ENCODE measurements around the gene SMAP1. TPM values are rescaled to one million over a fixed set of nuclear protein-coding genes. Genes with fewer than 3 reads are reported as not detected.

Gene SMAP1
- total and polyA plus RNA-seq, 9 of the 15 experiments (the other 6 are each of a cell fraction or from before 2014, with no cell fraction given) = 11.4 to 26.4 (median 15.5) TPM

DNA sequence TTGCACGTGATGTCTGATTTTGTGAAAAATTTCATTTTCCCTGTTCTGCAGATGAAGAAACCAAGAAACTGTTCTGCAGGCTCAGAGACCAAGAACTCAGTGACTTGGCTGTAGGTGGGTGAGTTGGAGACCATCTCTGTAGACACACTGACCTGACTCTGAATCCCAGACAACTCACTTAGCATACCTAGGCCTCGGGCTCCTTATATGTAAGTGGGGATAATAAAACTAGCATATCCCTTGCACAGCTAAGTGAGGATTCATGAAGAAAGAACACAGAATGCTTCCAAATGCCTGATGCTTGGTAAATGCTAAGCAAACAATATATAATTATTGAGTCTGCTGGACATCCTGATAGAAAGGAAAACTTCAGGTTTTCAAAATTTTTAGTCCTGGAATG, 218.4 kb downstream of the SMAP1 start (continued):
- TF ChIP-seq ZNF121 (CRISPR knock-in tag; conservative IDR thresholded peaks at IDR 0.05) (no peak), JUN (IDR thresholded peaks at IDR 0.05; ENCODE audit: borderline replicate concordance, low read depth, low read length) (no peak), JUN (CRISPR knock-in tag; IDR thresholded peaks at IDR 0.05; ENCODE audit: borderline replicate concordance) (no peak), NFIX (CRISPR knock-in tag; IDR thresholded peaks at IDR 0.05; ENCODE audit: low read depth) (no peak), RBM34 (IDR thresholded peaks at IDR 0.05; ENCODE audit: borderline replicate concordance, insufficient read depth, low read length) (no peak)

DNA sequence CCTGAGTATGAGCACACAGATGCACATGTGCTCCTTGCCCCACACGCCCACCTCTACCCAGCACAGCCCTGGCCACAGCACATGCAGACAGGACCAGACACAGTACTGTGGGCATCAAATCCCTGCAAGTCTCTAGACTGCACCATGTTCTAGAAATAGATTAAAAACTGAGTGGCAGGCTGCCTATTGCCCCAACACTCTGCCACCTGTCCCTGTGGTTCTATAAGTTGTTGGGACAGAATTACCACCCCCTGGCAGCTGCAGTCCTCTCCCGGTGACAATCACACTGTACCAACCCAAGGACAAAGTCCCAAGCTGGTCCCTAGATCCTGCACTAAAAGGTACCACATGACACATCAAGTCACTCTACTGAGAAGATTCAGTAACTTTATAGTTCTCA, 219.0 kb downstream of the SMAP1 start:
- Histone ChIP-seq H3K9ac (ENCODE audit: insufficient read depth in 1 of 2, low read depth in 2 of 2, low read length in 2 of 2) (no peak overlapping the region), H3K9me1 (ENCODE audit: control insufficient read depth, insufficient read depth, low read length) (no peaks in the 10 kb centered on the region), H3K36me3 (ENCODE audit: control insufficient read depth, insufficient read depth, low read length) (no peaks in the 10 kb centered on the region), H4K20me1 (replicated peaks; ENCODE audit: control insufficient read depth, insufficient read depth, low read length) (no peaks in the 10 kb centered on the region), H3K4me2 (ENCODE audit: insufficient read depth, low read length) (no peak overlapping the region), H3K79me2 (ENCODE audit: control insufficient read depth, insufficient read depth, low read length) (no peaks in the 10 kb centered on the region), H3K4me3 (no peak overlapping the region), H3K27me3 (ENCODE audit: control insufficient read depth in 2 of 2, insufficient read depth in 2 of 2, low read length in 2 of 2) (peaks cover 3 to 27% of the 10 kb centered on the region in 2 experiments; a peak in 2 of 5 replicates), H3K9me3 (replicated peaks; ENCODE audit: control insufficient read depth, insufficient read depth, low read depth, low read length) (no peaks in the 10 kb centered on the region), H3K4me1 (replicated peaks in 1 of 2; ENCODE audit: control insufficient read depth in 2 of 2, insufficient read depth in 2 of 2, low read length in 2 of 2) (no peaks in the 10 kb centered on the region), H2AFZ (ENCODE audit: low read depth, low read length) (no peak overlapping the region), H3K27ac (ENCODE audit: extremely low read depth, low read depth, low read length) (no peak overlapping the region)
- FAIRE-seq (no peak), ATAC-seq (no peak), DNase-seq (ENCODE audit: extremely low read depth in 1 of 4, low spot score in 3 of 4) (no peak)
- intact Hi-C loops (cut with micrococcal nuclease) = loop anchor here (10.0 kb wide), 2 partner anchors 128 to 512 kb away; no protein-coding TSS in a partner anchor
- WGBS (ENCODE audit: insufficient coverage, low coverage, missing lambda C conversion rate) = 0% methylated on average over 2 of the region's 2 CpGs
- POLR2A ChIA-PET = no interaction called here
- in situ Hi-C loops (cut with MboI) = loop anchor here (5.0 to 25.0 kb wide), 2 partner anchors 179 to 349 kb away; no protein-coding TSS in a partner anchor
- CTCF ChIA-PET (ENCODE audit: low intra/inter-chr PET ratio) = no interaction called here
- no TSS peak for BruUV-seq (replicated peaks)
- TF ChIP-seq BRCA1 (IDR thresholded peaks at IDR 0.05) (no peak), BRCA1 (CRISPR knock-in tag; IDR thresholded peaks at IDR 0.05) (no peak), SUPT5H (IDR thresholded peaks at IDR 0.05) (no peak), ZNF184 (CRISPR knock-in tag; IDR thresholded peaks at IDR 0.05) (no peak), SIRT6 (IDR thresholded peaks at IDR 0.05; ENCODE audit: low read depth, low read length) (no peak), FOXJ3 (CRISPR knock-in tag; IDR thresholded peaks at IDR 0.05) (no peak), ZZZ3 (IDR thresholded peaks at IDR 0.05) (no peak), GATAD2A (IDR thresholded peaks at IDR 0.05) (no peak)
- TF ChIP-seq, protein P1, sequence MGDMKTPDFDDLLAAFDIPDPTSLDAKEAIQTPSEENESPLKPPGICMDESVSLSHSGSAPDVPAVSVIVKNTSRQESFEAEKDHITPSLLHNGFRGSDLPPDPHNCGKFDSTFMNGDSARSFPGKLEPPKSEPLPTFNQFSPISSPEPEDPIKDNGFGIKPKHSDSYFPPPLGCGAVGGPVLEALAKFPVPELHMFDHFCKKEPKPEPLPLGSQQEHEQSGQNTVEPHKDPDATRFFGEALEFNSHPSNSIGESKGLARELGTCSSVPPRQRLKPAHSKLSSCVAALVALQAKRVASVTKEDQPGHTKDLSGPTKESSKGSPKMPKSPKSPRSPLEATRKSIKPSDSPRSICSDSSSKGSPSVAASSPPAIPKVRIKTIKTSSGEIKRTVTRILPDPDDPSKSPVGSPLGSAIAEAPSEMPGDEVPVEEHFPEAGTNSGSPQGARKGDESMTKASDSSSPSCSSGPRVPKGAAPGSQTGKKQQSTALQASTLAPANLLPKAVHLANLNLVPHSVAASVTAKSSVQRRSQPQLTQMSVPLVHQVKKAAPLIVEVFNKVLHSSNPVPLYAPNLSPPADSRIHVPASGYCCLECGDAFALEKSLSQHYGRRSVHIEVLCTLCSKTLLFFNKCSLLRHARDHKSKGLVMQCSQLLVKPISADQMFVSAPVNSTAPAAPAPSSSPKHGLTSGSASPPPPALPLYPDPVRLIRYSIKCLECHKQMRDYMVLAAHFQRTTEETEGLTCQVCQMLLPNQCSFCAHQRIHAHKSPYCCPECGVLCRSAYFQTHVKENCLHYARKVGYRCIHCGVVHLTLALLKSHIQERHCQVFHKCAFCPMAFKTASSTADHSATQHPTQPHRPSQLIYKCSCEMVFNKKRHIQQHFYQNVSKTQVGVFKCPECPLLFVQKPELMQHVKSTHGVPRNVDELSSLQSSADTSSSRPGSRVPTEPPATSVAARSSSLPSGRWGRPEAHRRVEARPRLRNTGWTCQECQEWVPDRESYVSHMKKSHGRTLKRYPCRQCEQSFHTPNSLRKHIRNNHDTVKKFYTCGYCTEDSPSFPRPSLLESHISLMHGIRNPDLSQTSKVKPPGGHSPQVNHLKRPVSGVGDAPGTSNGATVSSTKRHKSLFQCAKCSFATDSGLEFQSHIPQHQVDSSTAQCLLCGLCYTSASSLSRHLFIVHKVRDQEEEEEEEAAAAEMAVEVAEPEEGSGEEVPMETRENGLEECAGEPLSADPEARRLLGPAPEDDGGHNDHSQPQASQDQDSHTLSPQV (IDR thresholded peaks at IDR 0.05) = no peak
- TF ChIP-seq, protein P2, sequence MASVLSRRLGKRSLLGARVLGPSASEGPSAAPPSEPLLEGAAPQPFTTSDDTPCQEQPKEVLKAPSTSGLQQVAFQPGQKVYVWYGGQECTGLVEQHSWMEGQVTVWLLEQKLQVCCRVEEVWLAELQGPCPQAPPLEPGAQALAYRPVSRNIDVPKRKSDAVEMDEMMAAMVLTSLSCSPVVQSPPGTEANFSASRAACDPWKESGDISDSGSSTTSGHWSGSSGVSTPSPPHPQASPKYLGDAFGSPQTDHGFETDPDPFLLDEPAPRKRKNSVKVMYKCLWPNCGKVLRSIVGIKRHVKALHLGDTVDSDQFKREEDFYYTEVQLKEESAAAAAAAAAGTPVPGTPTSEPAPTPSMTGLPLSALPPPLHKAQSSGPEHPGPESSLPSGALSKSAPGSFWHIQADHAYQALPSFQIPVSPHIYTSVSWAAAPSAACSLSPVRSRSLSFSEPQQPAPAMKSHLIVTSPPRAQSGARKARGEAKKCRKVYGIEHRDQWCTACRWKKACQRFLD (CRISPR knock-in tag; IDR thresholded peaks at IDR 0.05) = no peak

All from K562 (cell line).